NT2/D1 (cell line): ENCODE results near the gene CIAO1.

Experiments
- YY1 ChIP-seq: IDR thresholded peaks from 2 replicates; pipeline ENCODE4 v1.6.1; 2011; ENCODE audit not compliant: insufficient read length, insufficient read depth
- ZNF274 ChIP-seq: IDR thresholded peaks from 2 replicates; pipeline ENCODE4 v1.6.1; 2011; ENCODE audit warnings: mild to moderate bottlenecking, low read depth, low read length

- TF ChIP-seq YY1, result no peak
- no peak for TF ChIP-seq ZNF274
Observed at GRCh38 chr2:96236882-96237281, 29.1 kb upstream of the CIAO1 start.
